Stimulated activated CD4-positive, alpha-beta T cell treated with anti-CD3 and anti-CD28 coated beads, TNF-alpha, amount 100 ng/mL, for 24 hours (primary cell): ENCODE results near the gene ZNF254.
A peak's percentile ranks its signal among the peaks of the same experiment; 100 is the strongest.
"Not testable (repeated sequence)": the region's sequence is repeated elsewhere in the genome, so short reads cannot be mapped to it uniquely, and the experiment has no call there.

Experiments
- DNase-seq, 3 experiments: peaks; one replicate each; pipeline ENCODE4 v3.0.0-alpha.2; 2020; ENCODE audit warnings: low read depth in 3 of 3

The ZNF254 gene

GRCh38 chr19:24086974-24087595 lies at the start of gene ZNF254:
Gene ZNF254, plus strand, starts transcription at chr19:24087187. Its CDS starts 121 bp downstream, at chr19:24087308.
- DNase-seq = peak; percentile 59 to 79 (median 68)

GRCh38 chr19:24040621-24041020 lies 46.4 kb upstream of the ZNF254 start:
- no peak for DNase-seq

GRCh38 chr19:24041326-24041725 lies 45.7 kb upstream of the ZNF254 start:
- not testable (repeated sequence) for DNase-seq

- DNase-seq = no peak
Measured at GRCh38 chr19:24046550-24046949, 40.4 kb upstream of the ZNF254 start.

GRCh38 chr19:24048261-24048660 lies 38.7 kb upstream of the ZNF254 start:
- DNase-seq = no peak

GRCh38 chr19:24049537-24049936 lies 37.5 kb upstream of the ZNF254 start:
- no peak for DNase-seq

GRCh38 chr19:24051516-24051915 lies 35.5 kb upstream of the ZNF254 start:
- no peak for DNase-seq

- no peak for DNase-seq
Measured at GRCh38 chr19:24052811-24053210, 34.2 kb upstream of the ZNF254 start.

GRCh38 chr19:24053601-24054000 lies 33.4 kb upstream of the ZNF254 start:
- no peak for DNase-seq

- DNase-seq = no peak
Measured at GRCh38 chr19:24054044-24054935, 32.7 kb upstream of the ZNF254 start.

GRCh38 chr19:24055548-24055947 lies 31.4 kb upstream of the ZNF254 start:
- no peak for DNase-seq

GRCh38 chr19:24057144-24057543 lies 29.8 kb upstream of the ZNF254 start:
- DNase-seq = no peak

- no peak for DNase-seq
Measured at GRCh38 chr19:24059563-24060295, 27.3 kb upstream of the ZNF254 start.

- DNase-seq = no peak
Measured at GRCh38 chr19:24060687-24061356, 26.2 kb upstream of the ZNF254 start.

- no peak for DNase-seq
Measured at GRCh38 chr19:24062190-24062589, 24.8 kb upstream of the ZNF254 start.

- DNase-seq = no peak
Measured at GRCh38 chr19:24063295-24063694, 23.7 kb upstream of the ZNF254 start.

GRCh38 chr19:24064175-24064574 lies 22.8 kb upstream of the ZNF254 start:
- no peak for DNase-seq

GRCh38 chr19:24065243-24065642 lies 21.7 kb upstream of the ZNF254 start:
- DNase-seq = no peak

GRCh38 chr19:24065865-24066604 lies 21.0 kb upstream of the ZNF254 start:
- DNase-seq = no peak

- no peak for DNase-seq
Measured at GRCh38 chr19:24069905-24070657, 16.9 kb upstream of the ZNF254 start.
